ENCODE data around the gene CD160. TPM values are rescaled to one million over a fixed set of nuclear protein-coding genes. Genes with fewer than 3 reads are reported as not detected.

The CD160 gene
- total RNA-seq, 1 donor from 2014 or later: not detected

- Mint-ChIP-seq H3K4me1 (ENCODE audit: unreplicated experiment) (peaks cover 10% of the 10 kb centered on the region), H3K27ac (no peak overlapping the region), H3K9me3 (no peaks in the 10 kb centered on the region), H3K36me3 (peaks cover 6% of the 10 kb centered on the region), H3K27me3 (no peaks in the 10 kb centered on the region), H3K4me3 (no peak overlapping the region)
- no peak for DNase-seq (ENCODE audit: extremely low spot score, unreplicated experiment)
- TF ChIP-seq CTCF (conservative IDR thresholded peaks at IDR 0.05): no peak
Measured at GRCh38 chr1:145729196-145729595, 9.9 kb downstream of the CD160 start.

GRCh38 chr1:145729666-145730436, 10.6 kb downstream of the CD160 start:
- no peak for DNase-seq (ENCODE audit: extremely low spot score, unreplicated experiment)
- Mint-ChIP-seq H3K9me3 (no peaks in the 10 kb centered on the region), H3K4me1 (ENCODE audit: unreplicated experiment) (peaks cover 10% of the 10 kb centered on the region), H3K36me3 (peaks cover 7% of the 10 kb centered on the region), H3K27ac (no peak overlapping the region), H3K27me3 (no peaks in the 10 kb centered on the region), H3K4me3 (no peak overlapping the region)
- TF ChIP-seq CTCF (conservative IDR thresholded peaks at IDR 0.05): no peak

- no peak for DNase-seq (ENCODE audit: extremely low spot score, unreplicated experiment)
- H3K27ac Mint-ChIP-seq: no peak overlapping the region
- peaks cover 7% of the 10 kb centered on the region for H3K36me3 Mint-ChIP-seq
- H3K9me3 Mint-ChIP-seq: no peaks in the 10 kb centered on the region
- no peaks in the 10 kb centered on the region for H3K27me3 Mint-ChIP-seq
- H3K4me3 Mint-ChIP-seq: no peak overlapping the region
- peaks cover 10% of the 10 kb centered on the region for H3K4me1 Mint-ChIP-seq (ENCODE audit: unreplicated experiment)
- no peak for TF ChIP-seq CTCF (conservative IDR thresholded peaks at IDR 0.05)
Measured at GRCh38 chr1:145730467-145730866, 11.2 kb downstream of the CD160 start.

GRCh38 chr1:145730900-145731299, 11.6 kb downstream of the CD160 start:
- H3K27me3 Mint-ChIP-seq: no peaks in the 10 kb centered on the region
- peaks cover 7% of the 10 kb centered on the region for H3K36me3 Mint-ChIP-seq
- no peak for TF ChIP-seq CTCF (conservative IDR thresholded peaks at IDR 0.05)
- peaks cover 10% of the 10 kb centered on the region for H3K4me1 Mint-ChIP-seq (ENCODE audit: unreplicated experiment)
- DNase-seq (ENCODE audit: extremely low spot score, unreplicated experiment): no peak
- H3K27ac Mint-ChIP-seq: no peak overlapping the region
- no peaks in the 10 kb centered on the region for H3K9me3 Mint-ChIP-seq
- no peak overlapping the region for H3K4me3 Mint-ChIP-seq

GRCh38 chr1:145736191-145736590, 16.9 kb downstream of the CD160 start:
- Mint-ChIP-seq H3K27ac (no peak overlapping the region), H3K27me3 (no peaks in the 10 kb centered on the region), H3K36me3 (peaks cover 7% of the 10 kb centered on the region), H3K4me1 (ENCODE audit: unreplicated experiment) (peaks cover 5% of the 10 kb centered on the region), H3K9me3 (no peaks in the 10 kb centered on the region), H3K4me3 (no peak overlapping the region)
- no peak for TF ChIP-seq CTCF (conservative IDR thresholded peaks at IDR 0.05)
- DNase-seq (ENCODE audit: extremely low spot score, unreplicated experiment): no peak

Data from type B pancreatic cell (in vitro differentiated cells).